ENCODE results near the gene PROSER1. TPM values are rescaled to one million over a fixed set of nuclear protein-coding genes. Genes with fewer than 3 reads are reported as not detected.

The PROSER1 gene
- total and polyA plus RNA-seq, 2 of the 4 experiments (the other 2 are of a cell fraction) = 2.0 to 13.4 TPM

DNA sequence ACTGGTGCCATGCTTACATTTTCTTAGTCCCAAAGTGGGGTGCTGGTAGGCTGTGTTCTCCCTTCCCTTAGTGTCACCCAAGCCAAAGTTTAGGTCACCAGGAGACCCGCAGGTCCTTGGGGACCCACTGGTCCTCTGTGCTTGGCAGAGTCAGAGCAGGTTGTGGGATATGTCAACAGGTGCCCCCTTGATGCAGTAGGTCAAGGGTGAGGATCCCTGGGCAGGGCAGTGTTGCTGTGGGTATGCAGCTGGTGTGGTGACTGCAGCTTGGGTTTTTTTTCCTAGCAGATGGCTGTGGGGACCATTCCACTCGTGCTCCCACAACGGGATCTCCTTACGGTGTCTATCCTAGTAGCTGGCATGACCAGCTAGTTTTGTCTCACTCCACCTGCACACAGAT, 24.1 kb upstream of the PROSER1 start:
- Histone ChIP-seq H3K27me3 (ENCODE audit: control insufficient read depth, insufficient read depth, low read length) (no peaks in the 10 kb centered on the region), H3K56ac (ENCODE audit: extremely low read depth, insufficient read depth, low read length) (no peak overlapping the region), H3K4me3 (ENCODE audit: insufficient read depth, low read depth, low read length) (no peak overlapping the region), H3K27ac (ENCODE audit: insufficient read depth, low read length) (no peak overlapping the region), H3K4me2 (ENCODE audit: low read depth, low read length) (no peak overlapping the region), H3K4me1 (ENCODE audit: control insufficient read depth, insufficient read depth, low read length) (no peaks in the 10 kb centered on the region), H3K36me3 (ENCODE audit: control insufficient read depth, insufficient read depth, low read length) (no peaks in the 10 kb centered on the region), H2AK9ac (replicated peaks; ENCODE audit: low read depth, low read length, poor library complexity) (no peak overlapping the region), H2BK5ac (ENCODE audit: low read depth, low read length, poor library complexity, severe bottlenecking) (no peak overlapping the region), H3K79me1 (ENCODE audit: low read depth in 1 of 2, low read length in 2 of 2) (no peaks in the 10 kb centered on the region), H3K4ac (ENCODE audit: low read depth, low read length) (no peak overlapping the region), H3K9ac (ENCODE audit: low read depth, low read length) (no peak overlapping the region), H2BK15ac (ENCODE audit: low read depth, low read length) (no peak overlapping the region), H4K5ac (ENCODE audit: low read depth, low read length) (no peak overlapping the region), H3K14ac (replicated peaks; ENCODE audit: low read depth, low read length) (no peak overlapping the region), H3K18ac (ENCODE audit: low read depth, low read length) (no peak overlapping the region), H4K91ac (ENCODE audit: insufficient read depth, low read depth, low read length) (no peak overlapping the region), H2AFZ (replicated peaks; ENCODE audit: low read length, poor library complexity) (no peak overlapping the region), H4K20me1 (ENCODE audit: insufficient read depth, low read length) (no peaks in the 10 kb centered on the region), H2BK20ac (ENCODE audit: low read depth, low read length) (no peak overlapping the region), H3K9me3 (ENCODE audit: control insufficient read depth, insufficient read depth, low read length) (no peaks in the 10 kb centered on the region), H2AK5ac (ENCODE audit: low read depth, low read length) (no peak overlapping the region), H3K23ac (ENCODE audit: low read depth, low read length) (no peak overlapping the region), H3K9me1 (ENCODE audit: insufficient read depth, low read length) (no peaks in the 10 kb centered on the region), H4K8ac (ENCODE audit: low read depth in 2 of 2, low read length in 2 of 2) (no peak overlapping the region), H2BK120ac (ENCODE audit: low read depth, low read length) (no peak overlapping the region)
- dilution Hi-C loops (cut with HindIII; ENCODE audit: low sequenced_read_pairs, unreplicated experiment) (no loop called here), intact Hi-C loops (cut with micrococcal nuclease) (no loop called here), in situ Hi-C loops (cut with MboI; ENCODE audit: low sequenced_read_pairs) (no loop called here)
- DNase-seq = no peak
- TF ChIP-seq NFE2L2 (IDR thresholded peaks at IDR 0.05; ENCODE audit: low read depth, low read length) = no peak
- POLR2A ChIA-PET (ENCODE audit: unreplicated experiment) = no interaction called here
- ATAC-seq (ENCODE audit: low read depth) = no peak
- no CpG with 5 or more reads among the region's 4 CpGs for whole genome bisulfite sequencing, 2 experiments (ENCODE audit: extremely low coverage in 2 of 2, insufficient read length in 1 of 2)
- CTCF ChIA-PET = no interaction called here
- BruUV-seq (replicated peaks) = no TSS peak
